GM19463 (cell line): ENCODE results near the gene OR6Y1.

Experiments used
- ATAC-seq: cut with Tn5 transposase; IDR thresholded peaks from one replicate; pipeline ENCODE4 v1.9.1; 2021; ENCODE audit warnings: mild to moderate bottlenecking, moderate library complexity; ENCODE audit not compliant: unreplicated experiment

The OR6Y1 gene

GRCh38 chr1:158554352-158554751, at the start of gene OR6Y1:
Gene OR6Y1 (minus strand): TSS chr1:158554405. CDS start chr1:158548105, 6,300 bp downstream.
- ATAC-seq, result no peak

GRCh38 chr1:158600735-158601134, 46.5 kb upstream of the OR6Y1 start:
- ATAC-seq, result no peak

DNA sequence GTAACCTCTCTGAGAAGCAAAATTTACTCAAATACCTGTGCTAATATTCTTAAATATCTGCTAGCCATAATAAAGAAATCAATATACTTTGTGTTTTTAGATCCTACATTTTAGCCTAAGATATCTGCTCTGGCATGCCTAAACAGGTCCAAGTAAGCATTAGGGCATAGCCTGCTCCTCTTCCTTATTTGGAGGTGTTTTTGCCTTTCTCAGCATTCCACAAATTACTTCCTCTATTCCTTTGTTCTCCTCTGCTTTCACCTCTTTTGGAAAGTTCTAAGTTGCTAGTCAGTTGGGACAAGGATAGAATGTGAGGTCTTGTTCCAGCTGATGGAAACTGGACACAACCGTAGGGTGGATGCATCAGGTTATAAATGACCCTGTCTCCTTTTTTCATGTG, 32.7 kb upstream of the OR6Y1 start:
- ATAC-seq, result no peak

DNA sequence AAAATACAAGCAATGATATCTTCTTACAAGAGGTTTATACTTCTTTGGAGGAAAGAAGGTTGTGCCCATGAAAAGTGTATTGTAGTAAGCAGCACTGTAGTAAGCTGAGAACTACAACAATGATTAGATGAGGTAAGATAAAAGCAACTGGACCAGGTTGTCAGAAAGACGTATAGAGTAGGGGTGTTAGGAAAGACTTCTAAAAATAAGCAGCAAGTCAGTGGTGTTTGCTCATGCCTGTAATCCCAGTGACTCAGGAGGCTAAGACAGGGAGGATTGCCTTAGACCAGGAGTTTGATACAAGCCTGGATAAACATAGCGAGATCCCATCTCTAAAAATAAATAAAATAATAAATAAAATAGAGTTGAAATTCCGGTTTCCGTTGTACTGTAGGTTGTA, 29.8 kb upstream of the OR6Y1 start:
- no peak for ATAC-seq

- no peak for ATAC-seq
These were observed 25.5 kb upstream of the OR6Y1 start, which contains the start of gene OR10X1 for GRCh38 chr1:158579733-158580132. Gene OR10X1 (minus strand): TSS chr1:158579899. CDS start chr1:158579899, 0 bp downstream.

DNA sequence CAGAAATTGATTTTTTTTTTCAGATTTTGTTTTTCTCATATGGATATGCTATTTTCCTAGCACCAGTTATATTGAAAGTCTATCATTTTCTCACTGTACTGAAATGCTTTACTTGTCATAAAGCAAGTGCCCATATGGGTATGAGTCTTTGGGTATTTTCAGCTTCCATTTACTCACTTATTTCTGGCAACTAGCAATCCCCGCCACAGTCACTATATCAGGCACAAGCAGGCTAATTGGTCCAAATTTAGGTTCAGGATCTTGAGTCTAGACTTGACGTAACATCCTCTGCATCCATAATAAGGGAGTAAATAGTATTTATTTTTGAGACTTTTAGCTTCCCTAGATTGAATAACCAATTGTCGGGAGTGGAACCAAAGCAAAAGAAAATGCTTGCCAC, 23.4 kb upstream of the OR6Y1 start:
- no peak for ATAC-seq

- ATAC-seq, result no peak
These were observed 18.0 kb upstream of the OR6Y1 start for GRCh38 chr1:158572226-158572625.

- ATAC-seq, result no peak
These were observed 16.3 kb upstream of the OR6Y1 start, which contains the start of gene OR6P1 for GRCh38 chr1:158570480-158570879. Gene OR6P1 (minus strand): TSS chr1:158570580. CDS start chr1:158563604, 6,976 bp downstream.

DNA sequence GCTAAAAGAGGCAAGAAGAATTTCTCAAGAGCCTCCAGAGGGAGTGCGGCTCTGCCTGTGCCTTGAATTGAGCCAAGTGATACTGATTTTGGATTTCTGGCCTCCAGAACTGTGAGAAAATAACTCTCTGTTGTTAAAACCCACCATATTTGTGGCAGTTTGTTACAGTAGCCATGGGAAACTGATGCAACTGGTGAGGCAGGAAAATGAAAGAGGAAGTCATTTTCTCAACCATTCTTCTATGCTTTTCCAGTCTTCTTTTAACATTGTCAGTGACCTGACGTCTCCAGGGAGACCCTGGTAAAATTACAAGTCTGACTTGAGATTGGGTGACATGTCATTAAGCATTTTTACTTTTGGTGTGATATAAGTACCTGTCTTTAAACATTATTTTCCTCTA, 10.4 kb upstream of the OR6Y1 start:
- ATAC-seq, result no peak

- no peak for ATAC-seq
These were observed 9.6 kb upstream of the OR6Y1 start for GRCh38 chr1:158563853-158564252.

DNA sequence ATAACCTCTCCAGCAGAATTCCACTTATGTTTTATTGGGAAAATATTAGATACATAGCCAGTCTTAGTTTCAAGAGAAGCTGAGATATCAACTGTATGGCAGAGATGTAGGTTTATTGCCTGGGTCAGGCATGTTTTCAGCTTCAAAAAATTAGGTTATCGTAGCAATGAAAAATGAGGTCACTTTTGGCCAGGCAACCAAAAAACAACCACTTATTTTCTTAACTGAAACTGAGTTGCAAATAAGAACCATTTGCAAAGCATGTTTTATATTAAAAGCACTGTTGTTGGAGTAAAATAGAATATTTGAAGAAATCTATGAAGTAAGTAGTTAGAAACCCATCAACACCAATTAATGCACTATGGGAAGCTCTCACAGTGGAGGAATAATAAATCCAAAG, 5.5 kb upstream of the OR6Y1 start:
- ATAC-seq, result no peak

- no peak for ATAC-seq
These were observed 1.9 kb downstream of the OR6Y1 start for GRCh38 chr1:158552296-158552695.

DNA sequence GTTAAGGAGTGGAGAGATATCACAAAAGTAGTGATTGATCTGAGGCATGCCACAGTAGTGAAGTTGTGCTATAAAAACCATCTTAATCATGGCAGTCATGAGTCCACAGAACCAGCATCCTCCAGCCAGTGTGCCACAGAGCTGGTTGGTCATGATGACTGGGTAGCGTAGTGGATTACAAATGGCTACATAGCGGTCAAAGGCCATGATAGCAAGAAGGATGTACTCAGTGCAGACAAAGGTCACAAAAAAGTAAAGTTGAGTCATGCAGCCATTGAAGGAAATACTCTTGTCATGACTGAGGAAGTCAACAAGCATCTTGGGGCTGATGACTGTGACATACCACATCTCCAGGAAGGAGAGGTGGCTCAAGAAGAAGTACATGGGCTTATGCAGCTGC, 6.7 kb downstream of the OR6Y1 start:
- ATAC-seq, result no peak

DNA sequence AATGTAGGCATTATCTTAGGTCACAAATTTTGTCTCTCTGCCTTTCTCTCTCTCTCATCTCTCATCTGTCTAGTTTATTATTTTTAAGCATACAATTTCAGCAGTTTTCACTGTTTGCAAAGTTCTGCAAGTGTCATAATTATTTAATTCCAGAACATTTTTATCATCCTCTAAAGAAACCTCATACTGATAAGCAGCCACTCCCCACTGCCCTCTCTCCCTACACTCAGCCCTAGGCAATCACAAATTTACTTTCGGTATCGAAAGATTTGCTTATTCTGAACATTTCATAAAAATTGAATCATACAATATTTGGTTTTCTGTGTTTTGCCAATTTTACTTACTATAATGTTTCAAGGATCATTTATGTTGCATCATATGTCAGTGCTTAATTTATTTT, 16.6 kb downstream of the OR6Y1 start:
- ATAC-seq, result no peak

DNA sequence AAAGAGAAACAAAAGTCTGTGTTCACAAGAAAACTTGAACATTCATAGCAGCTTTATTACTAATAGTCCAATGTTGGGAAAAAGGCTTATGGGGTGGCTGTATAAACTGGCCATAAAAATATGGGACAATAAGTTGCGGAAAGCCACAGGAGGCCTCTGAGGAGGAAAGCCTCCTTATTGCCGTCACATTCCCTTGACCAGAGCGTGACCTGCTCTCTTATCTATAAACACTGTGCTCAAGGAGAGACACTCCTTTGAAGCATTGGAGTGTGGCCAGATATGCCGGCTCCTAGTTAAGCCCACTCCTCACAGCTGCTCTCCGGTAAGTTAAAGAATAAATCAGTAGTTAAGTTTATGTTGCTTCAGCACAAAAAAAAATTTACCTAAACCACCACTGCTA, 19.7 kb downstream of the OR6Y1 start:
- ATAC-seq, result no peak

GRCh38 chr1:158527190-158527815, 26.9 kb downstream of the OR6Y1 start:
- ATAC-seq, result no peak

DNA sequence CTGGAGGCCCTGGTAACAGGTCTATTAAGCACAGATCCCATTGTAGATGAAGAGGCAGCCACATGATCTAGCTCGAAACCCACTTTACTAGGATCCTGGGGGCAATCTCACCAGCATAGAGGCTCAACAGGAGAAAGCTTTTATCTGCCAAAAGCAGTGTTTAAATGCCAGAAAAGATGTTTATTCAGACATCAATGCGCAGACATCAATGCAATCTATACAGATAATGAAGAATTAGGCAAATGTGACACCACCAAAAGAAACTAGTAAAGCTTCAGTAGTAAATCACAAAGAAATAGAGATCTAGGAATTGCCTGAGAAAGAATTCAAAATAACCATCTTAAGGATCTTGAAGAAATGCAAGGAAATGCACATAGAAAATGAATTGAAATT, 32.5 kb downstream of the OR6Y1 start:
- ATAC-seq, result no peak

DNA sequence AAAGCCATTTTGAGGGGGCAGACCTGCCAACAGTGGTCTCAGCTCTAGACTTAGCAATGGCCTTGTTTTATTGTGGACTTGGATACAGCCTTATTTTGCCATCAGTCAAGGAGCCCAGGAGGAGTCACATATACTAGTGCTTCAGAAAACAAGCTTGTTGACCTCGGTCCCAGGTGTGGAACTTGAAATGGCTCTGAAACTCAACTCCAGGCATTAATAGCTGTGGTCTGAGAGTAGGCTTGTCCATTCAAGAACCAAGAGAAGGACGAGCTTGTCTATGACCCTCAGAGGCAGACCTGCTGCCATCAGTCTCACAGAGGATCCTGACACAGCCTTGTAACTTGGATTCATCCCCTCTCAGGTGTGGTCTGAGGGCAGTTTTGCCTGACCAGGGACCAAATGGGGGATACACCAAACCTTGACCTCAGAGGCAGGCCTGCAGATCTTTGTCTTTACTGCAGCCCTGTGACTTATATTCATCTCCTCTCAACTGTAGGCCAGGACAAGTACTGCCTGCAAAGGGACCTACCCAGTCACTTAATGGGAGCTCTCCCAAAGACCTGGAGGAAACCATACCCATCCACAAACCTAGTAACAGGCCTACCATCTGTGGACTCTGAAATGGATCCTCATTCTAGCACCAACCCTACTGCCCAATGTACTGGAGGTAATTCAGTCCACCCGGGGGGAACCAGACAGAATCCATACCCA, 33.1 kb downstream of the OR6Y1 start:
- no peak for ATAC-seq

GRCh38 chr1:158520021-158520420, 34.2 kb downstream of the OR6Y1 start:
- no peak for ATAC-seq

- ATAC-seq, result no peak
These were observed 37.2 kb downstream of the OR6Y1 start for GRCh38 chr1:158516966-158517365.

- no peak for ATAC-seq
These were observed 44.6 kb downstream of the OR6Y1 start for GRCh38 chr1:158509471-158510156.

DNA sequence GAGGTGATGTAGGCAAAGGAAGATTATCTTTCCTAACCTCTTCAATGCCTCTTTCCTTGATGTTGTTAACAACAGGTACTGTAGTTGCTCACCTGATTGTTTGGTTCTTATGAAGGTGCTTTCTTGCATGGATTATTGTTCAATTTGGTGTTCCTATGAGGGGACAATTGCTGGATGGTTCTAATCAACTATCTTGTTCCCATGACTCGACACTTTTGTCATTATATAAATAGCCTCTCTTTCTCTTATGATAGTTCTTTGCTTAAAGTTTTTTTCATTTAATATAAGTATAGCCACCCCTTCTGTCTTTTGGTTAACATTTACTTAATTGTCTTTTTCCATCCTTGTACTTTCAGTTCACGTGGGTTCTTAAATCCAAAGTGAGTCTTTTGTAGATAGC, 46.7 kb downstream of the OR6Y1 start:
- ATAC-seq, result no peak
